Caco-2 (cell line): ENCODE results near the gene PRKAR1B. TPM values are rescaled to one million over a fixed set of nuclear protein-coding genes. Genes with fewer than 3 reads are reported as not detected.

ENCODE experiments used
- BruUV-seq: library from RNA; stranded (reverse); fragments of 400-500 nt; replicated peaks from 2 replicates; lab custom pipeline; 2021; lab: Mats Ljungman, UMichigan
- CTCF ChIA-PET: fragments of 300-600 bp; sonication (Branson Sonifier 250); formaldehyde crosslinking; loops from one replicate; lab custom pipeline; 2022; ENCODE audit warnings: antibody characterized with exemption; lab: Charles Lee
- POLR2A ChIA-PET: fragments of 300-600 bp; sonication (Branson Sonifier 250); formaldehyde crosslinking; loops from one replicate; lab custom pipeline; 2022; ENCODE audit warnings: antibody characterized with exemption; lab: Charles Lee
- DNase-seq, 2 experiments: peaks; one replicate each; pipeline versions ENCODE4 v3.0.0 to v3.0.0-alpha.2; 2020 to 2022
- H3K27me3 ChIP-seq: replicated peaks from 2 replicates; pipeline ENCODE4 v1.6.0; 2011; ENCODE audit warnings: low read length; ENCODE audit not compliant: control insufficient read depth, insufficient read depth
- H3K36me3 ChIP-seq: 2 replicates; pipeline ENCODE4 v1.5.1; 2011; ENCODE audit warnings: low read length; ENCODE audit not compliant: control insufficient read depth, insufficient read depth
- H3K4me1 ChIP-seq: fragments of 250-450 bp; sonication (Bioruptor Pico); 2 replicates; pipeline ENCODE4 v1.5.1; 2020; ENCODE audit warnings: mild to moderate bottlenecking
- H3K4me3 ChIP-seq: 2 replicates; pipeline ENCODE4 v1.5.1; 2011; ENCODE audit warnings: low read depth, mild to moderate bottlenecking, control low read depth, low read length
- H3K9me3 ChIP-seq: fragments of 250-450 bp; sonication (Bioruptor Pico); 2 replicates; pipeline ENCODE4 v1.5.1; 2020; ENCODE audit warnings: mild to moderate bottlenecking, moderate library complexity
- H3K27ac Mint-ChIP-seq: one replicate; pipeline ENCODE4 v1.8.0; 2022; ENCODE audit warnings: mixed read lengths; ENCODE audit not compliant: unreplicated experiment
- H3K27me3 Mint-ChIP-seq: one replicate; pipeline ENCODE4 v1.8.0; 2022; ENCODE audit warnings: mixed read lengths; ENCODE audit not compliant: insufficient read depth, unreplicated experiment
- H3K36me3 Mint-ChIP-seq: one replicate; pipeline ENCODE4 v1.8.0; 2022; ENCODE audit warnings: mild to moderate bottlenecking, mixed read lengths; ENCODE audit not compliant: insufficient read depth, unreplicated experiment
- H3K4me1 Mint-ChIP-seq: one replicate; pipeline ENCODE4 v1.8.0; 2022; ENCODE audit warnings: low read depth, mixed read lengths; ENCODE audit not compliant: unreplicated experiment
- H3K4me3 Mint-ChIP-seq: one replicate; pipeline ENCODE4 v1.8.0; 2022; ENCODE audit warnings: mild to moderate bottlenecking, moderate library complexity, mixed read lengths; ENCODE audit not compliant: unreplicated experiment
- H3K9me3 Mint-ChIP-seq: one replicate; pipeline ENCODE4 v1.8.0; 2022; ENCODE audit warnings: mixed read lengths; ENCODE audit not compliant: unreplicated experiment
- intact Hi-C: fragments of 100-400 bp; cut with micrococcal nuclease; formaldehyde crosslinking; loops from one replicate; pipeline ENCODE4 v1.10.0; 2022; ENCODE audit not compliant: unreplicated experiment
- total RNA-seq: library from RNA; stranded (reverse); gene quantifications from 2 replicates; pipeline ENCODE4 v1.2.3, GENCODE V29; 2022
- TF ChIP-seq, protein P1 (sequence below), 2 experiments: fragments of 200-600 bp in 1 of 2; IDR thresholded peaks; 1 replicate in 1 of 2; 2 replicates in 1 of 2; pipeline versions ENCODE4 v1.5.1 to v1.8.0; 2011 to 2022; ENCODE audit warnings: antibody characterized with exemption in 1 of 2, control low read depth in 1 of 2, inconsistent platforms in 1 of 2, low read depth in 1 of 2, low read length in 1 of 2, mild to moderate bottlenecking in 1 of 2, moderate library complexity in 1 of 2; ENCODE audit not compliant: insufficient read depth in 1 of 2, severe bottlenecking in 1 of 2, unreplicated experiment in 1 of 2

PRKAR1B gene
- total RNA-seq, 1 experiment from 2014 or later = 56.6 TPM

DNA sequence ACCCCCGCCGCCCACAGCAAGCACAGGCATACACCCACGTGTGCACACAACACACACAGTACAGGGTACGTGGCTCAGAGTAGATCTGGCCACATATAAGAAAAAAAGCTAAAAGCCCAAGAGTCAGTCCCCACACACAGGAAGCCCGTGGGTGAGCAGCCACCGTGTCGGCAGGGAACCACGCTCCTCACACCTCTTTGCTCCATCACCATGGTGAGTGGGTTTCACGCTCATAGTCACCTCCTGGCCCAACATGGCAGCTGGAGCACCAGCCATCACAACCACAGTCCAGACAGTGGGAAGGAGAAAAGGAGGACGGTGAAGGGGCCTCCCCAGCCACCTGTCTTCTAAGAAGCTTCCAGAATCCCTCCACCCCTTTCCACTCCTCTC is 131.5 kb downstream of the PRKAR1B start:
- CTCF ChIA-PET = no interaction called here
- no peak overlapping the region for H3K27ac Mint-ChIP-seq
- H3K36me3 ChIP-seq = no peaks in the 10 kb centered on the region

DNA sequence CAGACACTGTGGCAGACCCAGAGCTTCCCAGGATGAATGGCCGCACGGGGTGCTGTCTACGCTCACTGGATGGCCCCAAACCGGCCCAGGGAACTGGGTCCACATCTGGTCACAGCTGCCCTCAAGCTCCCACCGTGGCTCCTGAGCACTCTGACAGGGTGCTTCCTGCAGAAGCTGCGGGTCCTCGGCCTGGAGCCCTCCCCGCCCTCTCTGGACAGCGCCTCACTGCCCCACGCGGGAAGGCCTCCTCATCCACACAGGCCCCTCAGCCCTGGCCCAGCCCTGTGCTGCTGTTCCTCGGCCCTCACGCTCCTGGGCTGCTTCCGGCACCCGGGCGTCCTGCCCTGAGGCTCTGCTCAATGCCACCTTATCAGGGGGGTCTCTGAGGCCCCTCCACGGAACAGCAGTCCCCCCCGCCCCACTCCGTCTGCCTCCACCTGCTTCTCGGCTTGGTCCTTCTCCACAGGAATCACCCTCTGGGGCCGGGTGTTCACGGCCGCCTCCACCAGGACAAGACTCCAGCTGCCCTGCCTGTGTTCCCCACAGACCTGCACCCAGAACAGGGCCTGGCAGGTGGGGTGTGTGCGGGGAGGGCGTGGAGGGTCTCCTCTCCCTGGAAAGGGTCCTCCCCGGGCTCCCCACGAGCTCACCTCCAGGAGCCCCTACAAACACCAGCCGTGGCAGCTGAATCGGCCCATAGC is 132.0 kb downstream of the PRKAR1B start:
- no peaks in the 10 kb centered on the region for H3K27me3 ChIP-seq
- Mint-ChIP-seq H3K36me3 (peaks cover 9% of the 10 kb centered on the region), H3K27me3 (no peaks in the 10 kb centered on the region), H3K4me3 (no peak overlapping the region), H3K4me1 (peaks cover 5% of the 10 kb centered on the region), H3K9me3 (no peaks in the 10 kb centered on the region), H3K27ac (no peak overlapping the region)
- TF ChIP-seq, protein P1, sequence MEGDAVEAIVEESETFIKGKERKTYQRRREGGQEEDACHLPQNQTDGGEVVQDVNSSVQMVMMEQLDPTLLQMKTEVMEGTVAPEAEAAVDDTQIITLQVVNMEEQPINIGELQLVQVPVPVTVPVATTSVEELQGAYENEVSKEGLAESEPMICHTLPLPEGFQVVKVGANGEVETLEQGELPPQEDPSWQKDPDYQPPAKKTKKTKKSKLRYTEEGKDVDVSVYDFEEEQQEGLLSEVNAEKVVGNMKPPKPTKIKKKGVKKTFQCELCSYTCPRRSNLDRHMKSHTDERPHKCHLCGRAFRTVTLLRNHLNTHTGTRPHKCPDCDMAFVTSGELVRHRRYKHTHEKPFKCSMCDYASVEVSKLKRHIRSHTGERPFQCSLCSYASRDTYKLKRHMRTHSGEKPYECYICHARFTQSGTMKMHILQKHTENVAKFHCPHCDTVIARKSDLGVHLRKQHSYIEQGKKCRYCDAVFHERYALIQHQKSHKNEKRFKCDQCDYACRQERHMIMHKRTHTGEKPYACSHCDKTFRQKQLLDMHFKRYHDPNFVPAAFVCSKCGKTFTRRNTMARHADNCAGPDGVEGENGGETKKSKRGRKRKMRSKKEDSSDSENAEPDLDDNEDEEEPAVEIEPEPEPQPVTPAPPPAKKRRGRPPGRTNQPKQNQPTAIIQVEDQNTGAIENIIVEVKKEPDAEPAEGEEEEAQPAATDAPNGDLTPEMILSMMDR (IDR thresholded peaks at IDR 0.05; ENCODE audit: insufficient read depth in 1 of 2, low read depth in 1 of 2, low read length in 1 of 2, severe bottlenecking in 1 of 2, unreplicated experiment in 1 of 2) = no peak
- H3K4me1 ChIP-seq = no peaks in the 10 kb centered on the region
- CTCF ChIA-PET = no interaction called here
- peaks cover 2% of the 10 kb centered on the region; the same call in 1 of the 2 replicates for H3K9me3 ChIP-seq
- no TSS peak for BruUV-seq
- H3K36me3 ChIP-seq = no peaks in the 10 kb centered on the region
- no peak overlapping the region for H3K4me3 ChIP-seq
- no peak for DNase-seq
- intact Hi-C loops = no loop called here
- POLR2A ChIA-PET = no interaction called here

More for the DNA sequence above, 131.5 kb downstream of the PRKAR1B start:
- no peaks in the 10 kb centered on the region for H3K4me1 ChIP-seq
- H3K9me3 Mint-ChIP-seq = no peaks in the 10 kb centered on the region
- TF ChIP-seq, protein P1 (IDR thresholded peaks at IDR 0.05; ENCODE audit: insufficient read depth in 1 of 2, low read depth in 1 of 2, low read length in 1 of 2, severe bottlenecking in 1 of 2, unreplicated experiment in 1 of 2) = no peak
- peaks cover 2% of the 10 kb centered on the region; the same call in 1 of the 2 replicates for H3K9me3 ChIP-seq
- POLR2A ChIA-PET = no interaction called here
- no peaks in the 10 kb centered on the region for H3K27me3 ChIP-seq
- intact Hi-C loops = no loop called here
- no peak overlapping the region for H3K4me3 Mint-ChIP-seq
- H3K36me3 Mint-ChIP-seq = peaks cover 9% of the 10 kb centered on the region
- H3K4me3 ChIP-seq = no peak overlapping the region
- no peaks in the 10 kb centered on the region for H3K27me3 Mint-ChIP-seq
- peaks cover 5% of the 10 kb centered on the region for H3K4me1 Mint-ChIP-seq
- DNase-seq = no peak
- no TSS peak for BruUV-seq

DNA sequence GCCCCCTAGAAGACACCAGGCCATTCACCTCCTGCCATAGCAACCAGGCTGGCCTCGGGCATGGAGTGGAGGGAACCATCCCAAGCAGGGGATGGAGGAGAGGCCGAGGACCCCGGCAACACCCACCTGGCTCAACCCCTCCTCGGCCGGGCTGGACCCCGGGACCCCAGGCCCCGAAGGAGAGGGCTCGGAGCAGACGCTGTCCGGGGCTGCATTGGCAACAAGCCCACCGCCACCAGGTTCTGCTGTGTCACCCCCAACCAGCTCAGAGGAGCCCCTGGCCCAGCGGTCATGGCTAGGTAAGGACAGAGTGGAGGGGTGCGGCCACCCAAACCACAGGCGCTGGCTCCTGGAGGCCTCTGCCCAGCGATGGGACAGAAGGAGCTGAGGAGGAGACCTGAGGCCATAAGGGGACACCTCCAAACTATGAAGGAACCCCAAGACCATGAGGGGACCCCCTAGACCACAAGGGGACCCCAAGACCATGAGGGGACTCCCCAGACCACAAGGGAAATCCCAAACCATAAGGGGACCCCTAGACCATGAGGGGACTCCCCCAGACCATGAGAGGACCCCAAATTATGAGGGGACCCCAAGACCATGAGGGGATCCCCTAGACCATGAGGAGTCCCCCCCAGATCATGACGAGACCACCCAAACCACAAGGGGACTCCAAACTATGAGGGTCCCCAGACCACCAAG is 132.7 kb downstream of the PRKAR1B start:
- Histone ChIP-seq H3K27me3 (no peaks in the 10 kb centered on the region), H3K4me3 (no peak overlapping the region), H3K9me3 (peaks cover 2% of the 10 kb centered on the region; the same call in 1 of the 2 replicates), H3K4me1 (no peaks in the 10 kb centered on the region), H3K36me3 (no peaks in the 10 kb centered on the region; the same call in 1 of the 2 replicates)
- Mint-ChIP-seq H3K4me3 (no peak overlapping the region), H3K27ac (no peak overlapping the region), H3K27me3 (no peaks in the 10 kb centered on the region), H3K9me3 (peaks cover under 1% of the 10 kb centered on the region), H3K4me1 (peaks cover 5% of the 10 kb centered on the region), H3K36me3 (peaks cover 14% of the 10 kb centered on the region)
- no TSS peak for BruUV-seq
- TF ChIP-seq, protein P1 (IDR thresholded peaks at IDR 0.05; ENCODE audit: insufficient read depth in 1 of 2, low read depth in 1 of 2, low read length in 1 of 2, severe bottlenecking in 1 of 2, unreplicated experiment in 1 of 2) = no peak
- ChIA-PET CTCF (no interaction called here), POLR2A (no interaction called here)
- intact Hi-C loops = no loop called here
- no peak for DNase-seq
